ENCODE data around the gene RPL10A. TPM values are rescaled to one million over a fixed set of nuclear protein-coding genes. Genes with fewer than 3 reads are reported as not detected.
"Not testable (repeated sequence)": the region's sequence is repeated elsewhere in the genome, so short reads cannot be mapped to it uniquely, and the experiment has no call there.

The RPL10A gene
- polyA plus RNA-seq, 2 of the 4 experiments (the other 2 are of a cell fraction): 1,150 to 1,645 TPM

GRCh38 chr6:35436071-35436857 is 31.9 kb upstream of the RPL10A start (continued):
- no peak for TF ChIP-seq REST (IDR thresholded peaks at IDR 0.05)

- FAIRE-seq; H3K4me1 ChIP-seq; ATAC-seq; H3K27ac ChIP-seq; H3K4me2 ChIP-seq; POLR2A ChIA-PET; H3K4me3 ChIP-seq; H3K9me3 ChIP-seq; DNase-seq (ENCODE audit: low read depth in 1 of 2, low spot score in 1 of 2): not testable (repeated sequence)
- WGBS (ENCODE audit: missing lambda C conversion rate): 92% methylated on average over 7 of the region's 7 CpGs
- CTCF ChIA-PET: interaction anchor here (1.0 kb wide), 1 partner anchor 11 kb away, joined by 4 read pairs; no protein-coding TSS in a partner anchor
Observed at GRCh38 chr6:35438378-35439065, 29.7 kb upstream of the RPL10A start.

GRCh38 chr6:35439308-35439707 is 28.9 kb upstream of the RPL10A start:
- Histone ChIP-seq H3K4me2 (no peak overlapping the region), H3K4me1 (no peaks in the 10 kb centered on the region), H3K27ac (no peak overlapping the region), H3K4me3 (no peak overlapping the region), H3K9me3 (no peaks in the 10 kb centered on the region)
- ChIA-PET POLR2A (no interaction called here), CTCF (no interaction called here)
- peak; percentile 24 to 46; a peak in 3 of 6 replicates for ATAC-seq
- TF ChIP-seq HOXB13 (CRISPR knock-in tag; IDR thresholded peaks at IDR 0.05; ENCODE audit: low read depth) (no peak), CEBPB (IDR thresholded peaks at IDR 0.05) (no peak), EHMT2 (IDR thresholded peaks at IDR 0.05; ENCODE audit: low read depth) (no peak), RAD21 (conservative IDR thresholded peaks at IDR 0.05 in 1 of 2, IDR thresholded peaks at IDR 0.05 in 1 of 2) (no peak), CTCF (IDR thresholded peaks at IDR 0.05) (no peak), ATOH8 (CRISPR knock-in tag; IDR thresholded peaks at IDR 0.05; ENCODE audit: low read depth) (no peak), RCOR1 (IDR thresholded peaks at IDR 0.05; ENCODE audit: low read depth, low read length) (no peak), HOXB5 (CRISPR knock-in tag; IDR thresholded peaks at IDR 0.05) (no peak)
- no peak for DNase-seq (ENCODE audit: low read depth in 1 of 2, low spot score in 1 of 2)
- 23% methylated on average over 3 of the region's 3 CpGs for WGBS (ENCODE audit: missing lambda C conversion rate)
- no peak for FAIRE-seq

GRCh38 chr6:35441205-35441604 is 27.0 kb upstream of the RPL10A start:
- CTCF ChIA-PET: interaction anchor here (1.1 to 1.7 kb wide), 3 partner anchors 8 to 14 kb away, joined by 3 to 4 read pairs (median 4); no protein-coding TSS in a partner anchor
- no peak for ATAC-seq
- WGBS (ENCODE audit: missing lambda C conversion rate): 66% methylated on average over 3 of the region's 3 CpGs
- FAIRE-seq: no peak
- Histone ChIP-seq H3K9me3 (no peaks in the 10 kb centered on the region), H3K4me1 (no peaks in the 10 kb centered on the region), H3K4me3 (no peak overlapping the region), H3K27ac (no peak overlapping the region), H3K4me2 (no peak overlapping the region)
- DNase-seq (ENCODE audit: low read depth in 1 of 2, low spot score in 1 of 2): no peak
- POLR2A ChIA-PET: no interaction called here
- TF ChIP-seq NFE2L2 (conservative IDR thresholded peaks at IDR 0.05; ENCODE audit: low read length) (no peak), PBX3 (IDR thresholded peaks at IDR 0.05) (no peak), RNF2 (IDR thresholded peaks at IDR 0.05; ENCODE audit: borderline replicate concordance, low read depth) (no peak), ELK1 (IDR thresholded peaks at IDR 0.05; ENCODE audit: low read depth, low read length) (no peak), E2F6 (IDR thresholded peaks at IDR 0.05; ENCODE audit: borderline replicate concordance, low read depth) (no peak), PHF8 (IDR thresholded peaks at IDR 0.05; ENCODE audit: borderline replicate concordance, low read depth) (no peak), HES2 (IDR thresholded peaks at IDR 0.05) (no peak), ATOH8 (CRISPR knock-in tag; IDR thresholded peaks at IDR 0.05; ENCODE audit: low read depth) (no peak)

Data from A549 (cell line).